ENCODE results near the gene CACNA2D3.
"Not testable (repeated sequence)": the region's sequence is repeated elsewhere in the genome, so short reads cannot be mapped to it uniquely, and the experiment has no call there.

DNA sequence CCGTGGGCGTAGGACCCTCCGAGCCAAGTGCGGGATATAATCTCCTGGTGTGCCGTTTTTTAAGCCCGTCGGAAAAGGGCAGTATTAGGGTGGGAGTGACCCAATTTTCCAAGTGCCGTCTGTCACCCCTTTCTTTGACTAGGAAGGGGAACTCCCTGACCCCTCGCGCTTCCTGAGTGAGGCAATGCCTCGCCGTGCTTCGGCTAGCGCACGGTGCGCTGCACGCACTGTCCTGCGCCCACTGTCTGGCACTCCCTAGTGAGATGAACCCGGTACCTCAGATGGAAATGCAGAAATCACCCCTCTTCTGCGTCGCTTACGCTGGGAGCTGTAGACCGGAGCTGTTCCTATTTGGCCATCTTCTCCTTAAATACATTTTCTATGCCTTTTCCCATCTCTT, 342.2 kb downstream of the CACNA2D3 start:
- TF ChIP-seq, protein P1, sequence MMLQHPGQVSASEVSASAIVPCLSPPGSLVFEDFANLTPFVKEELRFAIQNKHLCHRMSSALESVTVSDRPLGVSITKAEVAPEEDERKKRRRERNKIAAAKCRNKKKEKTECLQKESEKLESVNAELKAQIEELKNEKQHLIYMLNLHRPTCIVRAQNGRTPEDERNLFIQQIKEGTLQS (IDR thresholded peaks at IDR 0.05), result not testable (repeated sequence)
- TF ChIP-seq, protein P2, sequence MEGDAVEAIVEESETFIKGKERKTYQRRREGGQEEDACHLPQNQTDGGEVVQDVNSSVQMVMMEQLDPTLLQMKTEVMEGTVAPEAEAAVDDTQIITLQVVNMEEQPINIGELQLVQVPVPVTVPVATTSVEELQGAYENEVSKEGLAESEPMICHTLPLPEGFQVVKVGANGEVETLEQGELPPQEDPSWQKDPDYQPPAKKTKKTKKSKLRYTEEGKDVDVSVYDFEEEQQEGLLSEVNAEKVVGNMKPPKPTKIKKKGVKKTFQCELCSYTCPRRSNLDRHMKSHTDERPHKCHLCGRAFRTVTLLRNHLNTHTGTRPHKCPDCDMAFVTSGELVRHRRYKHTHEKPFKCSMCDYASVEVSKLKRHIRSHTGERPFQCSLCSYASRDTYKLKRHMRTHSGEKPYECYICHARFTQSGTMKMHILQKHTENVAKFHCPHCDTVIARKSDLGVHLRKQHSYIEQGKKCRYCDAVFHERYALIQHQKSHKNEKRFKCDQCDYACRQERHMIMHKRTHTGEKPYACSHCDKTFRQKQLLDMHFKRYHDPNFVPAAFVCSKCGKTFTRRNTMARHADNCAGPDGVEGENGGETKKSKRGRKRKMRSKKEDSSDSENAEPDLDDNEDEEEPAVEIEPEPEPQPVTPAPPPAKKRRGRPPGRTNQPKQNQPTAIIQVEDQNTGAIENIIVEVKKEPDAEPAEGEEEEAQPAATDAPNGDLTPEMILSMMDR (IDR thresholded peaks at IDR 0.05; ENCODE audit: low read depth, low read length, missing input control), result not testable (repeated sequence)
- TF ChIP-seq JUND (IDR thresholded peaks at IDR 0.05); MAX (IDR thresholded peaks at IDR 0.05); GABPA (IDR thresholded peaks at IDR 0.05 in 1 of 2, conservative IDR thresholded peaks at IDR 0.05 in 1 of 2); YY1 (IDR thresholded peaks at IDR 0.05); TAF1 (conservative IDR thresholded peaks at IDR 0.05); ZBTB33 (IDR thresholded peaks at IDR 0.05): not testable (repeated sequence)
